ENCODE measurements around the gene GALNT2. TPM values are rescaled to one million over a fixed set of nuclear protein-coding genes. Genes with fewer than 3 reads are reported as not detected.

Gene GALNT2
- total and polyA plus RNA-seq, 2 donors (not counting 1 experiment from before 2014, with no cell fraction given), result 19.0 to 184 TPM

DNA sequence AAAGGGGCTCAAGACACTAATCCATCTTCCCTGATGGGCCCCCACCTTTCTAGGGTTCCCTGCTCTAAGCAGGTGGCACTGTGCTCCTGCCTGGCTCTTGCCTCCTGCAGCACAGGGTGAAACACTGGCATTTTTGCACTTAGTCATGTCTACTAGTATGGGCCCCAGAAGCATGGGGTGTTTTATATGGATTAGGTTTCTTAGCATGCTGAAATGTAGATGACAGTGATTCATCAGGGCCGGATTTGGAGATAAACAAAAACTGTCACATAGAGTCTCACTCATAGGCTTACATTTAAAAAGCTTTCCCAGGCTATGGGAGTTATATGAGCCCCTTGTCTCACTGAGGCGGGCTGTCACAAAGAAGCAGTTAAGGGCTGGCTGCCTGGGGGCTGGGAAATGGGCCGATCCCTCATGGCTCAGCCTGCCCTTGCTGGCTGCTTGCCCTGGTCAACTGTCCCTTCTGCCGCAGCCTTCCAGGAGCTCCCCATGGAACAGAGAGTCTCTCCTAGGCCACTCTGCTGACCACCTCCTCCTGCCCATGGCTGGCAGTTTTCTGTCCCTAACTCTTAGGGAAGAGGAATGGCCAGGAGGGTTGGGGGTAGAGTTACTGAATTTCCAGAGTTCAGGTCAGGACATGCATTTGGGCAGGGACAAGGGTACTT, 6.5 kb downstream of the GALNT2 start:
- ChIA-PET POLR2A (interaction anchor here (0.7 kb wide), 1 partner anchor 61 kb away, joined by 3 read pairs; no protein-coding TSS in a partner anchor), CTCF (interaction anchor here (1.8 kb wide), 1 partner anchor 412 kb away, joined by 5 read pairs; no protein-coding TSS in a partner anchor)
- Histone ChIP-seq H3K9ac (ENCODE audit: low read length) (no peak overlapping the region), H3K9me3 (ENCODE audit: control extremely low read depth in 1 of 3, control insufficient read depth in 2 of 3, insufficient read depth in 1 of 3, low read length in 2 of 3) (no peaks in the 10 kb centered on the region), H3K4me1 (ENCODE audit: control insufficient read depth in 2 of 2, insufficient read depth in 2 of 2, low read length in 2 of 2) (peaks cover 6 to 10% of the 10 kb centered on the region in 2 donors), H3K79me2 (ENCODE audit: control insufficient read depth, insufficient read depth, low read length) (peaks cover 92% of the 10 kb centered on the region), H4K20me1 (ENCODE audit: control insufficient read depth, insufficient read depth, low read length, poor library complexity, severe bottlenecking) (peaks cover 88% of the 10 kb centered on the region), H3K4me3 (ENCODE audit: control extremely low read depth in 1 of 5, extremely low read depth in 1 of 5, insufficient read depth in 1 of 5, low read depth in 2 of 5, low read length in 4 of 5) (no peak overlapping the region), H3K4me2 (replicated peaks; ENCODE audit: low read depth, low read length, poor library complexity, severe bottlenecking) (no peak overlapping the region), H3K36me3 (replicated peaks in 1 of 2; ENCODE audit: control extremely low read depth in 1 of 2, control insufficient read depth in 1 of 2, extremely low read depth in 1 of 2, insufficient read depth in 2 of 2, low read length in 1 of 2) (peaks cover 0 to 6% of the 10 kb centered on the region in 2 experiments), H3K27me3 (replicated peaks in 1 of 4; ENCODE audit: control extremely low read depth in 1 of 4, control insufficient read depth in 3 of 4, insufficient read depth in 4 of 4, low read length in 3 of 4) (no peaks in the 10 kb centered on the region), H2AFZ (ENCODE audit: insufficient read depth, low read depth, low read length, poor library complexity, severe bottlenecking) (no peak overlapping the region), H3K27ac (ENCODE audit: low read length in 2 of 2) (no peak overlapping the region)
- no peak overlapping the region for H3K27ac Mint-ChIP-seq
- WGBS (ENCODE audit: insufficient coverage), result 100% methylated on average over 2 of the region's 4 CpGs
- no peaks in the 10 kb centered on the region for H3K27me3 Mint-ChIP-seq
- intact Hi-C loops (cut with micrococcal nuclease), result no loop called here
- DNase-seq (no peak), ATAC-seq (ENCODE audit: low read depth) (no peak)
- no peak overlapping the region for H3K4me3 Mint-ChIP-seq
- H3K4me1 Mint-ChIP-seq, result peaks cover 59% of the 10 kb centered on the region
- no peaks in the 10 kb centered on the region for H3K9me3 Mint-ChIP-seq (ENCODE audit: insufficient read depth)
- TF ChIP-seq, protein P1, sequence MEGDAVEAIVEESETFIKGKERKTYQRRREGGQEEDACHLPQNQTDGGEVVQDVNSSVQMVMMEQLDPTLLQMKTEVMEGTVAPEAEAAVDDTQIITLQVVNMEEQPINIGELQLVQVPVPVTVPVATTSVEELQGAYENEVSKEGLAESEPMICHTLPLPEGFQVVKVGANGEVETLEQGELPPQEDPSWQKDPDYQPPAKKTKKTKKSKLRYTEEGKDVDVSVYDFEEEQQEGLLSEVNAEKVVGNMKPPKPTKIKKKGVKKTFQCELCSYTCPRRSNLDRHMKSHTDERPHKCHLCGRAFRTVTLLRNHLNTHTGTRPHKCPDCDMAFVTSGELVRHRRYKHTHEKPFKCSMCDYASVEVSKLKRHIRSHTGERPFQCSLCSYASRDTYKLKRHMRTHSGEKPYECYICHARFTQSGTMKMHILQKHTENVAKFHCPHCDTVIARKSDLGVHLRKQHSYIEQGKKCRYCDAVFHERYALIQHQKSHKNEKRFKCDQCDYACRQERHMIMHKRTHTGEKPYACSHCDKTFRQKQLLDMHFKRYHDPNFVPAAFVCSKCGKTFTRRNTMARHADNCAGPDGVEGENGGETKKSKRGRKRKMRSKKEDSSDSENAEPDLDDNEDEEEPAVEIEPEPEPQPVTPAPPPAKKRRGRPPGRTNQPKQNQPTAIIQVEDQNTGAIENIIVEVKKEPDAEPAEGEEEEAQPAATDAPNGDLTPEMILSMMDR (IDR thresholded peaks at IDR 0.05), result no peak
- TF ChIP-seq EZH2 (IDR thresholded peaks at IDR 0.05; ENCODE audit: borderline replicate concordance, insufficient read depth, low read depth, low read length, poor library complexity, severe bottlenecking), result no peak

DNA sequence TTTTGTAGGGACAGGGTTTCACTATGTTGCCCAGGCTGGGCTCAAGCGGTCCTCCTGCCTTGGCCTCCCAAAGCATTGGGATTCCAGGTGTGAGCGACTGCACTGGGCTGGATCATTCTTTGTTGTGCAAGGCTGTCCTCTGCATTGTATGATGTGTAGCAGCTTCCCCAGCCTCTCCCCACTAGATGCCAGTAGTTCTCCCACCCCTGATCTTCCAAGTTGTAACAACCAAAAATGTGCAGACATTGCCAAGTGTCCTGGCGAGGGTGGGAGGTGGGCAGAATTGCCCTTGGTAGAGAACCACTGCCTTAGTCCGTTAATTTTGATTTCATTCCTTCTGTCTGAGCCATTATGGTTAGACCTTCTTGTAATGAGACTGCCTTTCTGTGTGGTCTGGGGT, 7.2 kb downstream of the GALNT2 start:
- peaks cover 0 to 2% of the 10 kb centered on the region in 2 donors for H3K4me1 ChIP-seq (ENCODE audit: control insufficient read depth in 2 of 2, insufficient read depth in 2 of 2, low read length in 2 of 2)
- no peaks in the 10 kb centered on the region for H3K9me3 ChIP-seq (ENCODE audit: control extremely low read depth in 1 of 3, control insufficient read depth in 2 of 3, insufficient read depth in 1 of 3, low read length in 2 of 3)
- POLR2A ChIA-PET, result interaction anchor here (0.7 kb wide), 1 partner anchor 60 kb away, joined by 3 read pairs; no protein-coding TSS in a partner anchor
- no peak overlapping the region for H3K9ac ChIP-seq (ENCODE audit: low read length)
- TF ChIP-seq, protein P1 (IDR thresholded peaks at IDR 0.05), result no peak
- no peak for TF ChIP-seq EZH2 (IDR thresholded peaks at IDR 0.05; ENCODE audit: borderline replicate concordance, insufficient read depth, low read depth, low read length, poor library complexity, severe bottlenecking)
- no peak overlapping the region for H3K4me3 ChIP-seq (ENCODE audit: control extremely low read depth in 1 of 5, extremely low read depth in 1 of 5, insufficient read depth in 1 of 5, low read depth in 2 of 5, low read length in 4 of 5)
- H3K27me3 ChIP-seq (replicated peaks in 1 of 4; ENCODE audit: control extremely low read depth in 1 of 4, control insufficient read depth in 3 of 4, insufficient read depth in 4 of 4, low read length in 3 of 4), result no peaks in the 10 kb centered on the region
- no peak for ATAC-seq (ENCODE audit: low read depth)
- no peaks in the 10 kb centered on the region for H3K27me3 Mint-ChIP-seq
- H3K4me3 Mint-ChIP-seq, result no peak overlapping the region
- H3K79me2 ChIP-seq (ENCODE audit: control insufficient read depth, insufficient read depth, low read length), result peaks cover 89% of the 10 kb centered on the region
- CTCF ChIA-PET, result interaction anchor here (1.8 kb wide), 1 partner anchor 413 kb away, joined by 5 read pairs; no protein-coding TSS in a partner anchor
- no peak overlapping the region for H3K27ac Mint-ChIP-seq
- no peak overlapping the region for H3K4me2 ChIP-seq (replicated peaks; ENCODE audit: low read depth, low read length, poor library complexity, severe bottlenecking)
- no peak overlapping the region for H3K27ac ChIP-seq (ENCODE audit: low read length in 2 of 2)
- DNase-seq, result no peak
- no peaks in the 10 kb centered on the region for H3K9me3 Mint-ChIP-seq (ENCODE audit: insufficient read depth)
- peaks cover 53% of the 10 kb centered on the region for H3K4me1 Mint-ChIP-seq
- peaks cover 84% of the 10 kb centered on the region for H4K20me1 ChIP-seq (ENCODE audit: control insufficient read depth, insufficient read depth, low read length, poor library complexity, severe bottlenecking)
- peaks cover 0 to 6% of the 10 kb centered on the region in 2 experiments for H3K36me3 ChIP-seq (replicated peaks in 1 of 2; ENCODE audit: control extremely low read depth in 1 of 2, control insufficient read depth in 1 of 2, extremely low read depth in 1 of 2, insufficient read depth in 2 of 2, low read length in 1 of 2)
- 96% methylated on average over 3 of the region's 4 CpGs for WGBS (ENCODE audit: insufficient coverage)
- H2AFZ ChIP-seq (ENCODE audit: insufficient read depth, low read depth, low read length, poor library complexity, severe bottlenecking), result no peak overlapping the region
- intact Hi-C loops (cut with micrococcal nuclease), result no loop called here
